ENCODE results near the gene SLC16A10. TPM values are rescaled to one million over a fixed set of nuclear protein-coding genes. Genes with fewer than 3 reads are reported as not detected.

SLC16A10 gene
- polyA plus RNA-seq, 1 donor: 22.4 TPM

DNA sequence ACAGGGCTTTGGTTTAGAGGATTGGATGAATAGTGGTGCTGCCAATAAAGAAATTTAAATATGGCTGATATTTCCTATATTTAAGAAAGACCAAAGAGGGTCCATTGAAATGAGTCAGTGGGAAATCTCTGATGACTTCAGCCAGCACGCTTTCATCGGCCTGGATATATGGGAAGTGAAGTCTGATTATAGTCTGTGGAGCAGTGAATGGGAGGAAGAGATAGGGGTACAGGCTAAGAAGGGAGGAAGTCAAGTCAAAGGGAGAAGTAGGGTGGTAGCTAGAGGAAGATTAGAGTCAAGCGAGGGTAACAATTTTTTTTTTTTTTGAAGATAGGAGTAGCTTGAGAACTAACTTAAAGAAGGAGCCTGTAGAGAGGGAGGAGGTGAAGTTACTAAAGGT, 22.7 kb downstream of the SLC16A10 start:
- Histone ChIP-seq H3K27me3 (ENCODE audit: control insufficient read depth, insufficient read depth, low read length) (no peaks in the 10 kb centered on the region), H3K27ac (ENCODE audit: low read length) (no peak overlapping the region), H3K9me3 (ENCODE audit: control insufficient read depth, low read depth, low read length) (peaks cover 7% of the 10 kb centered on the region), H3K4me3 (ENCODE audit: low read length) (no peak overlapping the region), H3K4me1 (ENCODE audit: control insufficient read depth, insufficient read depth, low read length) (peaks cover 8% of the 10 kb centered on the region), H3K36me3 (ENCODE audit: control insufficient read depth, insufficient read depth, low read length) (no peaks in the 10 kb centered on the region)
- WGBS (ENCODE audit: insufficient coverage, low lambda C conversion rate): 93% methylated on average over 3 of the region's 3 CpGs
- DNase-seq: no peak

- H3K36me3 ChIP-seq (ENCODE audit: control insufficient read depth, insufficient read depth, low read length): no peaks in the 10 kb centered on the region
- no peaks in the 10 kb centered on the region for H3K9me3 ChIP-seq (ENCODE audit: control insufficient read depth, low read depth, low read length)
- H3K27ac ChIP-seq (ENCODE audit: low read length): no peak overlapping the region
- no peak overlapping the region for H3K4me3 ChIP-seq (ENCODE audit: low read length)
- DNase-seq: peak in 1 of 2 donors; percentile 47
- H3K4me1 ChIP-seq (ENCODE audit: control insufficient read depth, insufficient read depth, low read length): no peaks in the 10 kb centered on the region
- WGBS (ENCODE audit: insufficient coverage, low lambda C conversion rate): 66% methylated on average over 3 of the region's 7 CpGs
- H3K27me3 ChIP-seq (ENCODE audit: control insufficient read depth, insufficient read depth, low read length): no peaks in the 10 kb centered on the region
These were observed 26.2 kb downstream of the SLC16A10 start for GRCh38 chr6:111113336-111114086.

- Histone ChIP-seq H3K36me3 (ENCODE audit: control insufficient read depth, insufficient read depth, low read length) (no peaks in the 10 kb centered on the region), H3K9me3 (ENCODE audit: control insufficient read depth, low read depth, low read length) (no peaks in the 10 kb centered on the region), H3K4me1 (ENCODE audit: control insufficient read depth, insufficient read depth, low read length) (no peaks in the 10 kb centered on the region), H3K27me3 (ENCODE audit: control insufficient read depth, insufficient read depth, low read length) (no peaks in the 10 kb centered on the region), H3K27ac (ENCODE audit: low read length) (no peak overlapping the region), H3K4me3 (ENCODE audit: low read length) (no peak overlapping the region)
- WGBS (ENCODE audit: insufficient coverage, low lambda C conversion rate): 100% methylated on average over 1 of the region's 2 CpGs
- DNase-seq: no peak
These were observed 26.8 kb downstream of the SLC16A10 start for GRCh38 chr6:111114087-111114443.

DNA sequence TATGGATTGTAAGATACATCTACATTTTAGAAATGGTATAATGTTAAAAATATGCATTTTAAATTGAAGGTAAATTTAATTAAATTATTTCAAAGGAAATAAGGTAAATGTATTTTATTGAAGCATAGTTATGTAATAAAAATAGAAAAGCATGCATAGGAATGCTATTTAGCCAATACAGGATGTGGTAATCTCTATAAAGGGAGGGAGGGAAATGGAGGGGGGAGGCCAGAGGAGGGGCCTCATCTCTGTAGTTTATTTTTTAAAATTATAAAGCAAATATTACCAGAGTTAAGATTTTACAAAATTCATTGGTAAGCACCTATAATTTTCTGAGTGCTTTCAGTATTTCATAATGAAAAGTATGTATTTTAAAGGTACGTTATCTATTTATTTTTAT, 27.2 kb downstream of the SLC16A10 start:
- H3K27me3 ChIP-seq (ENCODE audit: control insufficient read depth, insufficient read depth, low read length): no peaks in the 10 kb centered on the region
- no peaks in the 10 kb centered on the region for H3K4me1 ChIP-seq (ENCODE audit: control insufficient read depth, insufficient read depth, low read length)
- H3K36me3 ChIP-seq (ENCODE audit: control insufficient read depth, insufficient read depth, low read length): no peaks in the 10 kb centered on the region
- H3K27ac ChIP-seq (ENCODE audit: low read length): no peak overlapping the region
- H3K4me3 ChIP-seq (ENCODE audit: low read length): no peak overlapping the region
- 90% methylated on average over 1 of the region's 1 CpG for WGBS (ENCODE audit: insufficient coverage, low lambda C conversion rate)
- no peak for DNase-seq
- no peaks in the 10 kb centered on the region for H3K9me3 ChIP-seq (ENCODE audit: control insufficient read depth, low read depth, low read length)

GRCh38 chr6:111118826-111119225, 31.5 kb downstream of the SLC16A10 start:
- DNase-seq: peak; percentile 52 to 58
- Histone ChIP-seq H3K27me3 (ENCODE audit: control insufficient read depth, insufficient read depth, low read length) (no peaks in the 10 kb centered on the region), H3K27ac (ENCODE audit: low read length) (no peak overlapping the region), H3K4me3 (ENCODE audit: low read length) (no peak overlapping the region), H3K4me1 (ENCODE audit: control insufficient read depth, insufficient read depth, low read length) (peaks cover 20% of the 10 kb centered on the region), H3K36me3 (ENCODE audit: control insufficient read depth, insufficient read depth, low read length) (no peaks in the 10 kb centered on the region), H3K9me3 (ENCODE audit: control insufficient read depth, low read depth, low read length) (no peaks in the 10 kb centered on the region)
- WGBS (ENCODE audit: insufficient coverage, low lambda C conversion rate): 20% methylated on average over 1 of the region's 2 CpGs

DNA sequence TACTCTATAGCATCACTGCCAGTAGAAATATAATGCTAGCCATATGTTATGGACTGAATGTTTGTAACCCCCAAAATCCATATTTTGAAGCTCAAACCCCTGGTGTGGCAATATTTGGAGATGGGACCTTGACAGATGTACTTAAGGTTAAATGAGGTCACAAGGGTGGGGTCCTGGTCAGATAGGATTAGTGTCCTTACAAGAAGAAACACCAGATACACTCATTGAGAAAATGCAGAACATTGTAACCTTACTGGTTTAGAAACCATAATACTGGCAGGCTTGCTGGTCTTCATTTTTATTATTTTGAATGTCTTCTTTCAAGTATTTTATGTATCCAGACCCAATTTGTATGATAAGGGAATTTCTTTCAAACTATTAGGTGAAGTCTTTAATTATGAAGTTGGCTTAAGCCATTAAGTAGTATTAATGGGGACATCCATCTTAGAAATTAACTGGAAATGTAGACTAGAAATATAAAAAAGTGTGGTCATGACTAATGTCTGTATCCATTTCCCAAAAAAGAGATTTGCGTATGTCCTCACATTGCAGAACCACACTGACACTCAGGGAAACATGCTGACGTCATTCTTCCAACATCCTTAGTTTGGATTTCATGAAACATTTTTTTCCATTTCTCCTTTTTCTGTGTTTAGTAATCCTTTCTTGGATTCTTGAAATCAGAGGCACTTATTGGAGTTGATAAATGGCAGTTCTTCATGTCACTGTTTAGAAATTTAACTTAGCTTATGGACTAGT, 32.4 kb downstream of the SLC16A10 start:
- Histone ChIP-seq H3K36me3 (ENCODE audit: control insufficient read depth, insufficient read depth, low read length) (no peaks in the 10 kb centered on the region), H3K4me3 (ENCODE audit: low read length) (no peak overlapping the region), H3K27ac (ENCODE audit: low read length) (no peak overlapping the region), H3K27me3 (ENCODE audit: control insufficient read depth, insufficient read depth, low read length) (no peaks in the 10 kb centered on the region), H3K9me3 (ENCODE audit: control insufficient read depth, low read depth, low read length) (no peaks in the 10 kb centered on the region), H3K4me1 (ENCODE audit: control insufficient read depth, insufficient read depth, low read length) (peaks cover 21% of the 10 kb centered on the region)
- WGBS (ENCODE audit: insufficient coverage, low lambda C conversion rate): 83% methylated on average over 1 of the region's 2 CpGs
- DNase-seq: no peak

- Histone ChIP-seq H3K27me3 (ENCODE audit: control insufficient read depth, insufficient read depth, low read length) (no peaks in the 10 kb centered on the region), H3K4me3 (ENCODE audit: low read length) (no peak overlapping the region), H3K4me1 (ENCODE audit: control insufficient read depth, insufficient read depth, low read length) (peaks cover 21% of the 10 kb centered on the region), H3K36me3 (ENCODE audit: control insufficient read depth, insufficient read depth, low read length) (no peaks in the 10 kb centered on the region), H3K27ac (ENCODE audit: low read length) (peak overlapping the region; percentile 83), H3K9me3 (ENCODE audit: control insufficient read depth, low read depth, low read length) (no peaks in the 10 kb centered on the region)
- no CpG with 5 or more reads among the region's 4 CpGs for WGBS (ENCODE audit: insufficient coverage, low lambda C conversion rate)
- DNase-seq: no peak
These were observed 34.6 kb downstream of the SLC16A10 start for GRCh38 chr6:111121789-111122350.

- H3K36me3 ChIP-seq (ENCODE audit: control insufficient read depth, insufficient read depth, low read length): no peaks in the 10 kb centered on the region
- H3K4me1 ChIP-seq (ENCODE audit: control insufficient read depth, insufficient read depth, low read length): peaks cover 21% of the 10 kb centered on the region
- peak; percentile 67 to 81 for DNase-seq
- H3K27me3 ChIP-seq (ENCODE audit: control insufficient read depth, insufficient read depth, low read length): no peaks in the 10 kb centered on the region
- H3K9me3 ChIP-seq (ENCODE audit: control insufficient read depth, low read depth, low read length): no peaks in the 10 kb centered on the region
- 0% methylated on average over 1 of the region's 7 CpGs for WGBS (ENCODE audit: insufficient coverage, low lambda C conversion rate)
- H3K4me3 ChIP-seq (ENCODE audit: low read length): no peak overlapping the region
- peak overlapping the region; percentile 83 for H3K27ac ChIP-seq (ENCODE audit: low read length)
These were observed 35.4 kb downstream of the SLC16A10 start for GRCh38 chr6:111122458-111123286.

DNA sequence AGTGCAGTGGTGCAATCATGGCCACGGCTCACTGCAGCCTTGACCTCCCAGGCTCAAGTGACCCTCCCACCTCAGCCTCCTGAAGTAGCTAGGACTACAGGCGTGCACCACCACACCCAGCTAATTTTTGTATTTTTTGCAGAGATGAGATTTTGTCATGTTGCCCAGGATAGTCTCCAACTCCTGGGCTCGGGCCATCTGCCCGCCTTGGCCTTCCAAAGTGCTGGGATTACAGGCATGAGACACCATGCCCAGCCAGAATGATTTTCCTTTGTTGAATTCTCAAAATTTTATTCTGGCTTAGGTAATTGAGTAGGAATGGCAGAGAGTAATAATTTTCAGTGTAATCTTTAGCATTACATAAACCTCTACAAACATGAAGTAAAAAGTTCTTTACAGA, 37.1 kb downstream of the SLC16A10 start:
- no CpG with 5 or more reads among the region's 4 CpGs for WGBS (ENCODE audit: insufficient coverage, low lambda C conversion rate)
- no peak for DNase-seq
- H3K4me3 ChIP-seq (ENCODE audit: low read length): no peak overlapping the region
- peaks cover 24% of the 10 kb centered on the region for H3K4me1 ChIP-seq (ENCODE audit: control insufficient read depth, insufficient read depth, low read length)
- H3K9me3 ChIP-seq (ENCODE audit: control insufficient read depth, low read depth, low read length): no peaks in the 10 kb centered on the region
- H3K27ac ChIP-seq (ENCODE audit: low read length): no peak overlapping the region
- no peaks in the 10 kb centered on the region for H3K27me3 ChIP-seq (ENCODE audit: control insufficient read depth, insufficient read depth, low read length)
- H3K36me3 ChIP-seq (ENCODE audit: control insufficient read depth, insufficient read depth, low read length): no peaks in the 10 kb centered on the region

DNA sequence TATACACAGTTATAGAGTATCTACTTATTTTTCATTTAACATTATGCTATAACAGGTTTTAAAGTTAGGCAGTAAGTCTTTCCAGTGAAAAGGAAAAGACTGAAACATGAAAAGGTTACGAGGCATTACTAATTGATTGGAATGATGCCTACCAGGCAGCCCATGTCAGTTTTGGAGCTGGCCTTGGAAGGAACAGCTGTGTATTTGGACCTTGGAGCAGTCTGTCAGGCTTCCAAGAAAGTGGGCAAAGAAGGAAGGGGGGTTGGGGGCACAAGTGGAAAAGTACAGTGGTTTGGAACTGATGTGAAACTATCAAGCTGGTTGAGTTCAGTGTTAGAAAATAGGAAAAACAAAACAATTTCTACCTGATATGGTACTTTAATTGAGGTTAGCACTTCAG, 41.7 kb downstream of the SLC16A10 start:
- Histone ChIP-seq H3K4me3 (ENCODE audit: low read length) (no peak overlapping the region), H3K9me3 (ENCODE audit: control insufficient read depth, low read depth, low read length) (no peaks in the 10 kb centered on the region), H3K36me3 (ENCODE audit: control insufficient read depth, insufficient read depth, low read length) (no peaks in the 10 kb centered on the region), H3K27ac (ENCODE audit: low read length) (no peak overlapping the region), H3K27me3 (ENCODE audit: control insufficient read depth, insufficient read depth, low read length) (no peaks in the 10 kb centered on the region), H3K4me1 (ENCODE audit: control insufficient read depth, insufficient read depth, low read length) (peaks cover 34% of the 10 kb centered on the region)
- peak in 1 of 2 donors; percentile 46 for DNase-seq
- no CpG with 5 or more reads among the region's 1 CpG for WGBS (ENCODE audit: insufficient coverage, low lambda C conversion rate)

Data from large intestine (tissue), 3 donors.